NCI-H82 treated with DMSO at 0.1 percent for 48 hours (cell line): ENCODE measurements around the gene PGA4.

ENCODE experiments used
- DNase-seq: peaks from one replicate; lab custom pipeline; 2025; ENCODE audit not compliant: unreplicated experiment; lab: John Stamatoyannopoulos, UW

Gene PGA4

DNA sequence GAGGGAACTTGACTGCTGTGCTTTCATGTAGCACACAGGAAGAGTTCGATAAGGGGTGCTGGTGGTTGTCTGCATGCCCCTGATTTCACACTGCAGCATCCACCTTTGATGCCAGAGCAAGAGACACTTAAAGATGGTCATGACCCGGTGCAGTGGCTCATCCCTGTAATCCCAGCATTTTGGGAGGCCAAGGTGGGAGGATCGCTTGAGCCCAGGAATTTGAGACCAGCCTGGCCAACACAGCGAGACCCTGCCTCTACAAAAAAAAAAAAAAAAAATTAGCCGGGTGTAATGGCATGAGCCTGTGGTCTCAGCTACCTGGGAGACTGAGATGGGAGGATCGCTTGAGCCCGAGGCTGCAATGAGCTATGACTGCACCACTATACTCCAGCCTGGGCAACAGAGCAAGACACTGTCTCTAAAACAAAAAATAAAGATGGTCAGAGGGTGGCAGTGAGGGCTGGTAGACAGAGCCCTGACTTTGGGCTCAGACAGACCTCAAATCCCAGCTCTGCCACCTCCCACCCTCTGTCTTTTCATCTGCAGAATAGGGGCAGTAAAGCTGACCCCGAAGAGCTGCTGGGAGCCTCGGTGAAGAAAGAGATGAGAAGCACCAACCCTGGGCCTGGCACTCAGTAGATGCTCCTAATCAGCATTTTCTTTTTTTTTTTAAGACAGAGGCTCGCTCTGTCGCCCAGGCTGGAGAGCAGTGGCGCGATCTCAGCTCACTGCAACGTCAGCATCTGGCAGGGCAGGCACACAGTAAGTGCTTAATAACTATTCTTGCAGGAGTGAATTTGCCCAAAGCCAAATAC is 55.2 kb downstream of the PGA4 start:
- DNase-seq = no peak

DNA sequence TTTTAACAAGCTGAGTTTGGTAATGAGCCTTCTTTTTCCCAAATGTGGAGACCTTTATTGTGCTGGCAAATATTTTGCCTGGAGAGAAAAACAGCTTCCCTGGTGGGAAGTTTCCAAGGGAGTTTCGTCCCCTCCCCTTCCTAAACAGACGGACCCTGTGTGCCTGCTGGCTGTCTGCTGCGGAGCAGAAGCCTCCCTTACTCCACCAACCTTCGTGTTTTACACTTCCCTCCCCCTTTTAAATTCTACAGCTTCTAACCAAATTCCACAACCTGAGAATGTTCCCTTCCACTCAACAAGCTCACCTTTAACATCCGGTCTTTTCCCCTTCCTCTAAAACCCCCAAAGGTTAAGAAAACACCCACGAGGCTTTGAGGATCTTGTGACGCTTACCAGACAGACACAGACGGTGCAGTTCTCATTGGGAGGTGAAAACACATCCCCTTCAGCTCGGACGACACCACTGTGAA is 55.9 kb downstream of the PGA4 start:
- DNase-seq = no peak

DNA sequence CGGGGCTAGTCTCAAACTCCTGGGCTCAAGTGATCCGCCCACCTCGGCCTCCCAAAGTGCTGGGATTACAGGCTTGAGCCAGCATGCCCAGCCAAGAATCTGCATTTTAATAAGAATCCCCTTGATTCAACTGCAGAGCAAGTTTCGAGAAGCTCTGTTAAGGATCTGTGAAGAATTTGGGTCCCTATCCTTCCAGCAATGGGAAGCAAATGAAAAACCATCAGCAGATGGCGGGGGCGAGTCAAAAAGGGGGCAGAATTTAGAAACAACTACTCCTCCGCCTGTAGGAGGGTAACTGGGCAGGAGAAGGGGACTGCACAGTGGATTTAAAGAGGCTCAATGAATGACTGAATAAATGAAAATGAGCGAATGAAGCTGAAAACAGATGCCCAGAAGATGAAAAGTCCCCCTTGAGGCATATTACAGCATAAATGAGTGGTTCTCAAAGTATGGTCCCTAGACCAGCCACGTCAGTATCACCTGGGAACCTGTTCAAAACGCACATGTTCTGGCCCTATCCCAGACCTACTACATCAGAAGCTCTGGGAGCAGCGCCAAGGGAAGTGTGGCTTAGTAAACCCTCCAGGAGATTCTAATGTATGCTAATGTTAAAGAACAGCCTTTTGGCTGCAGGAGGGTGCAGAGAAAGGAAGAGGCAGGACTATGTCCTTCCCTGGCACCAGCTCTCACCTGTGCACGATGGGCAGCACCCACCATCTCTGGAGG is 58.0 kb downstream of the PGA4 start:
- no peak for DNase-seq

GRCh38 chr11:61280883-61281580 is 58.9 kb downstream of the PGA4 start:
- DNase-seq = no peak
